KBM-7 (cell line): Measurements from ENCODE around the gene BANP.
A peak's percentile ranks its signal among the peaks of the same experiment; 100 is the strongest.
"Not testable (repeated sequence)": the region's sequence is repeated elsewhere in the genome, so short reads cannot be mapped to it uniquely, and the experiment has no call there.

Experiments used
- DNase-seq: peaks from one replicate; pipeline ENCODE4 v3.0.0-alpha.2; 2015
- in situ Hi-C: fragments of 300-500 bp; cut with MboI; formaldehyde crosslinking; loops from 2 replicates; pipeline ENCODE4 v1.14.3; 2020; ENCODE audit warnings: low sequenced_read_pairs, low pct_unique_long_range_greater_than_20kb, mixed read lengths

Gene BANP

DNA sequence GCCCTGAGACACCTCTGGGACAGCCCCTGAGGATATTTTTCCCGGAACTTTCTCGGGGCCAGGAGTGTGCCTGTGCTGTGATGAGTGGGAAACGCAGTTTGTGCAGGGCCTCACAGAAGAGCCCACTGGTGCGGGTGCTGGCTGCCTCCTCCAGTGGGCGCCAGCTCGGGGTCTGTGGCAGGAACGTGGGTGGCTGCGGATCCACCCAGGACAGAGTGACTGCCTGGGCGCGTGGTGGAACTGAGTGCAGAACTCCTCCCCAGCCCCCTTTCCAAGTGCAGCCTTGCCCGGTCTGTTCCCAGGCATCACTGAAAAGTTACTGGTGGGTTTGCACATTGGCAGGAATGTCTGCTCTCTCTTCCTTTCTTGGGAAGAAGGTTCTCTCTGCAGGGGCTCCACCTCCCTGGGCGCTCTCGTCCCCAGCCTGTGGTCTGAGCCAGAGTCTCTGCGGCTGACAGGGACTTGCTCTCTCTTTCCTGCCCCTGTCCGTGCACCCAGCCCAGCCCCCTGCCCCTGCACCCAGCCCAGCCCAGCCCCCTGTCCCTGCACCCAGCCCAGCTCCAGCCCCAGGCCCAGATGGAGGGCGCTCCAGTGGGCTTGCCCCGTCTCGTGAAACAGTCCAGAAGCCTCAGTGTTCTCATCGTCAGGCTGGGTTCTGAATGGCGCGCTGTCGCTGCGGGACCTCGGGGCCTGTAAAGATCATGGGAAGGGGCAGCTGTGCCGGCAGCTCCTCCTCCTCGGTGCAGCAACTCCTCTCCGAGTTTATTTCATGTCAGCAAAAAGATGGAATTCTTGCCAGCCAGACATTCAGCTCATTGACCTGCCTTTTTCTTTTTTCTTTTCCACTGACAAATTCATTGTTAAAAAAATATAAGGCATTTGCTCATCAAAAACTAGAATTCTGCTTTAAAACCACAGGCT lies 117.5 kb downstream of the BANP start:
- no peak for DNase-seq
- in situ Hi-C loops = no loop called here

DNA sequence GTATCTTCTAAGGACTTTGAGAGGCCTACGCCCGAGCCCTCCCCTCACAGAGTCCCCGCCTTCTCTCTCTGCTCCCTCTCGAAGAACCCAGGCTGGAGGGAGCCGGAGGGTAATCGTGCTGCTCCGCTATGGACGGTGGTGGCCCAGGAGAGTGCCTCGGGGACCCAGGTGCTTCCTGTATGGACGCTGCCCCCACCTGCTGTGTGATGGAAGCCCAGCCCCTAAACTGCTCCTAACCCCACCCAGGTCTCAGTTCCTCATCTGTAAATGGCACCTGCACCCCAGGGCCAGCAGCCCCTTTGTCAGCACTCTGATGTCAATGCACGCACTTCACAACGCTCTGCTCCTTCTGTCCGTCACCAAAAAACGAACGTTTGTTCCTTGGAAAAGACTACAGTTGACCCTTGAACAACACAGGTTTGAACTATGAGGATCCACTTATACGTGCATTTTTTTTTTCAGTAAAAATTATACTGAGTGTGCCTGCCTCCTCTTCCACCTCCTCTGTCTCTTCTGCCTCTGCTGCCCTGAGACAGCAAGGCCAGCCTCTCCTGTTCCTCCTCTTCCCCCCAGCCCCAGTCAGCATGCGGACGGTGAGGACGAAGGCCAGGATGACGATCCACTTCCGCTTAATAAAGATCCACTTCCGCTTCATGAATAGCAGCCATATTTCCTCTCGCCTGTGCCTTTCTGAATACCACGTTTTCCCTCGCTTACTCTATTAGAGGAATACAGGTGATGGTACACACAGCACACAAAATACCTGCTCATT lies 118.3 kb downstream of the BANP start:
- in situ Hi-C loops = no loop called here

GRCh38 chr16:88070341-88070740 lies 119.1 kb downstream of the BANP start:
- in situ Hi-C loops = no loop called here
- DNase-seq = no peak

More for the DNA sequence above, 118.3 kb downstream of the BANP start:
- DNase-seq = peak; percentile 5

DNA sequence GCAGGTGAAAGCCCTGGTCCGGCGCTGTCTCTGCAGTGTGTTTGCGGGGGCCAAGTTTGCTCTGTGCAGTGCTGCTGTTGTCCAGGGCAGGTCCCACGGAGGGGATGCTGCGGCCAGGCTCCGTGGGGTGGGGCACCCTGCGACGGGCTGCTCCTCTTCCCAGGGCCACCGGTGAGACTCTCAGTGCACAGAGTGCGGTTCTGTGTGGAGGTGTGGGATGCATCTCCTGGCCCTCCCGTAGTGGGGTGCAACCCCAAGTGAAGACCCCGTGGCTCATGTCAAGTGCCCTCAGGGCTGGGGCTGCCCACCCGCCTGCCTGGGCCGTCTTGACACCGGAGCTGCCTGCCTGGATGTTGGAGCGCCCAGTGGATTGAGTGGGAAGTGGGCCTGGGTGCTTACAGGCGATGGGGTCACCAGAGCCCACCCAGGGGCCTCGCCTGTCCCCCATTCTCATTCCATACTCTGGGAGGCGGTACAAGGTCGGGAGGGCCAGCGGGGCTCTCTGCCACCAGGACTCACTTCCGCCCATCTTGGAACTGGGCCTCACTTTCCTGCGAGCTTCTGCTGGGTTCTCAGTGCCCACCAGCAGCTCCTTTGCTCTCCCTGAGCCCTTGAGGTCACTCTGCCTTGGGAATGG lies 119.9 kb downstream of the BANP start:
- in situ Hi-C loops = no loop called here
- DNase-seq = no peak

DNA sequence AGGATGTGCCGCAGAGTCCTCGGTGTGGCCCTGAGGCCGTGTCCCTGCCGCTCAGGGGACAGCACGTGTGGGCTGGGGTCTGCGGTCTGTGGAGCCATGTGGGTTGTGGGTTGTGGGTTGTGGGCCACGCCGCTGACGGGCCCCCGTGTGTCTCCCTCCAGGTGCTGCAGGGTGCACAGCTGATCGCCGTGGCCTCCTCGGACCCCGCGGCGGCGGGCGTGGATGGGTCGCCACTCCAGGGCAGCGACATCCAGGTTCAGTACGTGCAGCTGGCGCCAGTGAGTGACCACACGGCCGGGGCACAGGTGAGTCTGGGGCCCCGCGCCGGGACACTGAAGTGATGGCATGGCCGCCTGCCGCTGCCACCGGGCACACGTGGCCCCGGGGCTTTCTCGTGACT lies 120.7 kb downstream of the BANP start:
- in situ Hi-C loops = no loop called here
- DNase-seq = no peak

DNA sequence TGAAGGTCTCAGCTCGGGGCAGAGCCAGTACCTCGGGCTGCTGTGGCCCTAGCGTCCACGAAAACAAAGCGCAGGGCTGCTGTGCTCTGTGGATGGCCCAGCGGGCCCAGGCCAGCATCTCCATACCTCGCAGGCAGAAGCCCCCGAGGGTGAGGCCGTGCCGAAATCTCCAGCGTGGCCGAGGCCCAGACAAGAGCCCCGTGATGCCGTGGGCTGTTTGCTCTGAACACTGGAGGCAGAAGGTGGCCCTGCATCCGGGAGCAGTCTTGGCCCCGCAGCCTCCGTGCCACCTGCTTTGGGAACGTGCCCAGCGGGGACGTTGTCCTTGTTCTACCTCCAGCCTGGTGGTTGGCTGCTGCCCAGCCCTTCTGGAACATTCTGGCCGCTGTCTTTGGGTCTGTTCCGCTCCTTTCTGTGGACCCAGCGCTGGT lies 121.4 kb downstream of the BANP start:
- in situ Hi-C loops = no loop called here
- DNase-seq = no peak

- no peak for DNase-seq
- in situ Hi-C loops = no loop called here
These were observed 122.0 kb downstream of the BANP start for GRCh38 chr16:88073201-88073721.

GRCh38 chr16:88074041-88074440 lies 122.8 kb downstream of the BANP start:
- in situ Hi-C loops = no loop called here
- no peak for DNase-seq

DNA sequence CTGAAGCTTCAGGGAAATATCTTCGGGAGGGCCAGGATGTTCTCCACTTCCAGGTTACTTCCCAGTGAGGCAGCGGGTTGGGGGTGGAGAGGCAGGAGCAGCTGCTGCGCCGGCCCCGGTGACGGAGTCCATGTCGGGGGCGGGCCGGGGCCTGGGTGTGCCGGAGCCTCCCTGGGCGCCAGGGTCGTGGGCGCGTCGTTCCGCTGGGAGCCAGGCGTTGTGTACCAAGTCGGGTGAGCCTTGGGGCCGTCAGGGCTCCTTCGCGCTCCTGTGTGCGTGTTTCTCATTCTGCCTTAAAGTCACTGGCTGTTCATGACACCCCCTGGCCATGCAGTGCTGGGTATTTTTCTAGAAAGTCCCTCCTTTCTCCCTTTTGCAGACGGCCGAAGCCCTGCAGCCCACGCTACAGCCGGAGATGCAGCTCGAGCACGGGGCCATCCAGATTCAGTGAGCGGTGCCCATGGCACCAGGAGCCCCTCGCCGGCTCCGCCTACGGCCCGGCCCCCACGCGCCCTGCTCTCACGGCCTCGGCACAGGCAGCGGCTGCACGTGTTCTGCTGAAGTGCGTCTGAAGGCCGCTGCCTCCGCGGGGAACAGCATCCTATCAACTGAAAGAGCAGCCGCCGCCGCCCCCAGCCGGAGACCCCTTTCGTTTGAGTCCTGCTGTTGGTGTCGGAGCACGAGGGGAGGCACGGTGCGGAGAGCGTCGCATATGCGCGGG lies 125.1 kb downstream of the BANP start:
- no peak for DNase-seq
- in situ Hi-C loops = no loop called here

- DNase-seq, in situ Hi-C loops: not testable (repeated sequence)
These were observed 125.7 kb downstream of the BANP start for GRCh38 chr16:88076932-88077320.

DNA sequence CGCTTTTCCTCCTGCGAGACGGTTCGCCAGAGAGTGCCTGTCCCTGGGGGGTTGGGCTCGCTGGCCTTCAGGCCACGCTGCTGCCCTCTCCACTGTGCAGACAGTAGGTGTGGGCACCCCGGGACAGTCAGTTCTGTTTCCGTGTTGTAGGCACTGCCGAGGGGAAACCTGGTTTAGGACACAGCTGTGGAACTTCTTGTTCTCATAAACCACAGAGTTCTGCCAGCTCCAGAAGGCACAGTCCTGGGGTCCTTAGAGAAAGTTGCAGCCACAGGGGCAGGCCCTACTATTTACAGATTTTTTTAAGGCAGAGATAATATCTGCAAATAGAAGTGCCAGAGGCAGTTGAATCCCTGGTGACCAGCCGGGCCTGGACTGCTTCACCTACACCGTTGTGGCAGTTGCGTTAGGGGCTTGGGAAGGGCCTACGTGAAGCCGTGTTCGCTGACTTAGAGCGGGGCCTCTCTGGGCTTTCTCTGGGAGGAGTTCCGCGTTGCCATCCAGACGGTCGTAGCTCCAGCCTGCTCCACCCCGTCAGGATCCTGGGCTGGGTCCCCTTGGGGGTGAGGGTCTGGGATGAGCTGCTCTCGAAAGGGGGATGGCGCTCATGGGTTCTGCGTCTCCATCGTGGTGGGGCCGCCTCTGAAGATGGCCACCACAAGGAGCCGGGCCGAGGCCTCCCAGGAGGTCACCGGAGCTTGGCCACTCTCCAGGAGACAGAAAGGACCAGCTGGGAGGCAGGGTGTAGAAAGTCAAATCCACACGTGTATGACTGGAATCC lies 126.3 kb downstream of the BANP start:
- no peak for DNase-seq
- in situ Hi-C loops = no loop called here

- DNase-seq = no peak
- in situ Hi-C loops = no loop called here
These were observed 127.0 kb downstream of the BANP start for GRCh38 chr16:88078111-88078775.

DNA sequence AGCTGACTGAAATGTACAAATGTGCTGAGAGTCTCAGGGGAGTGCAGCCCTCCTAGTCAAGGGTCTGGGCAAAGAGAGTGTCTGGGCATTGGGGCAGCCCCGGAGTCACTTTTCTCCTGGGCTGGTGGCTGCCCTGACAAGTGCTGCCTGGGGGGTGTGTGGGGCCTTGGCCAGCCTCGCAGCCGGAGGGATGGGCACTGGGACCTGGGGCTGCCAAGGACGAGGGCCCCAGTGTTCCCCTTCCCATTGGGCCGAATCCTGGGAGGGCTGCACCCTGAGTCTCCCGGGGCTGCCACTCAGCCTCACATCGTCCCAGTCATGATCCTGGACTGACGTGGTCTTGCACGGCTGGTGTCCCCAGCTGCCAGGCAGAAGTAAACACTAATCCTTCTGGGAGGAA lies 132.3 kb downstream of the BANP start:
- in situ Hi-C loops = no loop called here
- DNase-seq = no peak

DNA sequence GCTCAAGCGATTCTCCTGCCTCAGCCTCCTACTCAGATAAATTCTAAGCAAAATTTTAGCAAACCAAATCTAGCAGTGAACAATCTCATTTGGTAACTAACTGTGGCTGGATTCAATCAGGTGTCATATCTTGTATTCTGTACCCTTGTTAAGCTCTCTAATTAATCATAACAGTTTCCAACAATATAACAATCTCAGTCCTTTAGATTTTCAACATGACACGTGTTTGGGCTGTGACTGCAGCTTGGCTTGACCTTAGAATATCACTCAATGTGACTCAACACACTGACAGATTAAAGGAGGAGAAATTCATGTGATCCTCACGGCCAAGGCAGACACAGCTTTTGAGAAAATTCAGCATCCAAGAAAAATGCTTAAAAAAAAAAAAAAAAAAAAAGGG lies 133.6 kb downstream of the BANP start:
- DNase-seq = no peak
- in situ Hi-C loops = no loop called here

DNA sequence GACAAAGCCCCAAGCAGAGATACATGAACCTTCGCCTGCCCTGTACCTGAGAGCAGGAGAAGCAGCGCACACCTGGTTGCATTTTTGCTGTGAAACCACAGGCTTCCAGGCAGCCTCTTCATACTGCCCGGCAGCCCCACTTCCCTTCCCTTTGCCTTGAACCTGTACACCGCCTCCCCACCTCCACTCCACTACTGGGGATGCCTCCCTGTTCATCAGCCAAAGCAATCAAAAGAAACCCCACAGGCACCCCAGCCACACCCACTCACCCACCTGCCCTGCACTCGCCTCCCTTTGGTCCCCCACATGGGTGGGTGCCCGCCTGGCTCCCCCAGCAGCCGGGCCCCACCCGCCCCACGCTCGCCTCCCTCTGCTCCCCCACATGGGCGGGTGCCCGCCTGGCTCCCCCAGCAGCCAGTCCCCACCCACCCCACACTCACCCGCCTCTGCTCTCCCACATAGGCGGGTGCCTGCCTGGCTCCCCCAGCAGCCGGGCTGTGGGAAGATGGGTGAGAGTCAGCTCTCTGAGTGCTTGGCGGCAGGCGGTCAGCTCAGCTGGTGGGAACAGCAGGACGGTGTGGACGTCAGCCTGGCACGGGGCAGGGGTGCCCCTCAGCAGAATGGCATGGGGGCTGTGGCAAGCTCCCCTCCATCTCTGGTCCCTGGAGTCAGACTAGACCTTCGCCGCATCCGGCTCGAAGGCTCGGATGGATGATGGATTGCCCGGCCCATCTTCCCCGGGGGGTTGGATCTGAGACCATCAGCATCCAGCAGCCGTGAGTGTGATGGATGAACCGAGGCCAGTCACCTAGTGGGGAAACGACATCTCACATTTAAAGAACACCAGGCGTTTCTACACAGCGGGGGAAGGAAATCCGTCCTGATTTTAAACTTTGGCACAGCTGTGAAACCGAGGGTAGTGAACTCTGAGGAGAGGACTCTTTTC lies 135.6 kb downstream of the BANP start:
- in situ Hi-C loops = no loop called here

GRCh38 chr16:88087517-88087877 lies 136.3 kb downstream of the BANP start:
- DNase-seq = no peak

More for the DNA sequence above, 135.6 kb downstream of the BANP start:
- no peak for DNase-seq

GRCh38 chr16:88088161-88088581 lies 136.9 kb downstream of the BANP start:
- in situ Hi-C loops = no loop called here
- DNase-seq = no peak

More at GRCh38 chr16:88087517-88087877, 136.3 kb downstream of the BANP start:
- in situ Hi-C loops = no loop called here
